Measurements from ENCODE around the gene IL36B.

DNA sequence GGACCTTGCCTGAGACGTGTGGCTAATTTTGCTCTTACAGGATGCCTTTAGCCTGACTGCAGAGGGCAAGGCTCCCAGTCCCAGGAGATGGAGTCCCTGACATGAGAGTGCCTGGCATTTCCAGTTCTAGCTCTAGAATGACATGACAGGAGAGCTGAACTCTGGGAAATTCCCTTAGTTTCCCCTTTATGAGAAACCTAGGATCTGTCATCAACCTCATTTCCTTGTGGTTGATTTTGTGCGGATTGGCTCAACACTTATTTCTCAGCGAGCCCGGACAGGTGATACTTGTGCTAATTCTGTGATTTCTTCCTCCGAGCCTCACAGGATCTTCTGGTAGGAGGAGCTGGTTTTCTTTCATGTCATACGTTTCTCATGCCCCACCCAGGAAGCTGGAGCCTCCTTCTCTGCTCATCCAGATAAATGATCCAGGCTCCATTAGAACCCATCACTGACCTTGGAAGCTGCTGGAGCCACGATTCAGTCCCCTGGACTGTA lies 75.1 kb downstream of the IL36B start, which contains the start of gene IL36G:
- TF ChIP-seq, protein P1, sequence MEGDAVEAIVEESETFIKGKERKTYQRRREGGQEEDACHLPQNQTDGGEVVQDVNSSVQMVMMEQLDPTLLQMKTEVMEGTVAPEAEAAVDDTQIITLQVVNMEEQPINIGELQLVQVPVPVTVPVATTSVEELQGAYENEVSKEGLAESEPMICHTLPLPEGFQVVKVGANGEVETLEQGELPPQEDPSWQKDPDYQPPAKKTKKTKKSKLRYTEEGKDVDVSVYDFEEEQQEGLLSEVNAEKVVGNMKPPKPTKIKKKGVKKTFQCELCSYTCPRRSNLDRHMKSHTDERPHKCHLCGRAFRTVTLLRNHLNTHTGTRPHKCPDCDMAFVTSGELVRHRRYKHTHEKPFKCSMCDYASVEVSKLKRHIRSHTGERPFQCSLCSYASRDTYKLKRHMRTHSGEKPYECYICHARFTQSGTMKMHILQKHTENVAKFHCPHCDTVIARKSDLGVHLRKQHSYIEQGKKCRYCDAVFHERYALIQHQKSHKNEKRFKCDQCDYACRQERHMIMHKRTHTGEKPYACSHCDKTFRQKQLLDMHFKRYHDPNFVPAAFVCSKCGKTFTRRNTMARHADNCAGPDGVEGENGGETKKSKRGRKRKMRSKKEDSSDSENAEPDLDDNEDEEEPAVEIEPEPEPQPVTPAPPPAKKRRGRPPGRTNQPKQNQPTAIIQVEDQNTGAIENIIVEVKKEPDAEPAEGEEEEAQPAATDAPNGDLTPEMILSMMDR (IDR thresholded peaks at IDR 0.05 in 8 of 11, conservative IDR thresholded peaks at IDR 0.05 in 3 of 11), result no peak
- no peak for TF ChIP-seq POLR2AphosphoS5 (IDR thresholded peaks at IDR 0.05)
- no peak for TF ChIP-seq POLR2A (IDR thresholded peaks at IDR 0.05)

All from spleen (tissue), 7 donors.